ENCODE data around the gene HYAL1. TPM values are rescaled to one million over a fixed set of nuclear protein-coding genes. Genes with fewer than 3 reads are reported as not detected.
A peak's percentile ranks its signal among the peaks of the same experiment; 100 is the strongest.
"Not testable (repeated sequence)": the region's sequence is repeated elsewhere in the genome, so short reads cannot be mapped to it uniquely, and the experiment has no call there.

Gene HYAL1
- total RNA-seq, 1 donor = 2.6 TPM

DNA sequence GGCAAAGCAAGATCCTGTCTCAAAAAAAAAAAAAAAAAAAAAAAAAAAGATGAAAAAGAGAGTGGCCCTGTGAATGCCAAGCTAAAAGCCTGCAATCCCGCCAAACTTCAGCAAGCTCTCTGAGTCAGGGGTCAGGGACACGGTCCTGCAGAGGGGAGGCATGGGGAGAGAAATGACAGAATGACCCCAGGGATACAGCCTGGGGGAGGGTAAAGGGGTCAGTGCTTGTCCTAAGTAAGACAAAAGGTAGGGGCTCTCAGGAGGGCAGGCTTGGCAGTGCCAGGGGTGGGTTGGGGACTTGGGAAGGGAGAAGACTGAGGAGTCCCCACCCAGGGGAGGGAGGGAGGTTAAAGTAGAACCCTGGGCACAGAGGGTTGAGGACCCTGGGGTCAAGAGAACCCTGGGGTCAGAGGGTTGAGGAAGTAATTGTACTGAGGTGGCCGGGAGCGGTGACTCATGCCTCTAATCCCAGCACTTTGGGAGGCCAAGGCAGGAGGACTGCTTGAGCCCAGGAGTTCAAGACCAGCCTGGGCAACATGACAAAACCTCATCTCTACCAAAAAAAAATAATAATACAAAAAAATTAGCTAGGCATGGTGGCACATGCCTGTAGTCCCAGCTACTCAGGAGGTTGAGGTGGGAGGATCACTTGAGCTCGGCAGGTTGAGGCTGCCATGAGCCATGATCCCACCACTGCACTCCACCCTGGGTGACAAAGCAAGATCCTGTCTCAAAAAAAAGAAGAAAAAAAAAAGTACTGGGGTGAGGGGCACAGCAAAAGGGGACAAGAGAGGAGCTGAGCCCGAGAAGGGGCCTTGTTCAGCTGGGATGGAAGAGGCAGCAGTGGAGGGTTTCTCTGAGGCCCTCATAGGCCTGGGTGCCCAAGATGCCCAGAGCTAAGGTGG is 39.6 kb downstream of the HYAL1 start:
- no peak overlapping the region for H3K4me3 ChIP-seq (ENCODE audit: low read depth, low read length)
- no peak for DNase-seq (ENCODE audit: low read depth)
- TF ChIP-seq, protein P1, sequence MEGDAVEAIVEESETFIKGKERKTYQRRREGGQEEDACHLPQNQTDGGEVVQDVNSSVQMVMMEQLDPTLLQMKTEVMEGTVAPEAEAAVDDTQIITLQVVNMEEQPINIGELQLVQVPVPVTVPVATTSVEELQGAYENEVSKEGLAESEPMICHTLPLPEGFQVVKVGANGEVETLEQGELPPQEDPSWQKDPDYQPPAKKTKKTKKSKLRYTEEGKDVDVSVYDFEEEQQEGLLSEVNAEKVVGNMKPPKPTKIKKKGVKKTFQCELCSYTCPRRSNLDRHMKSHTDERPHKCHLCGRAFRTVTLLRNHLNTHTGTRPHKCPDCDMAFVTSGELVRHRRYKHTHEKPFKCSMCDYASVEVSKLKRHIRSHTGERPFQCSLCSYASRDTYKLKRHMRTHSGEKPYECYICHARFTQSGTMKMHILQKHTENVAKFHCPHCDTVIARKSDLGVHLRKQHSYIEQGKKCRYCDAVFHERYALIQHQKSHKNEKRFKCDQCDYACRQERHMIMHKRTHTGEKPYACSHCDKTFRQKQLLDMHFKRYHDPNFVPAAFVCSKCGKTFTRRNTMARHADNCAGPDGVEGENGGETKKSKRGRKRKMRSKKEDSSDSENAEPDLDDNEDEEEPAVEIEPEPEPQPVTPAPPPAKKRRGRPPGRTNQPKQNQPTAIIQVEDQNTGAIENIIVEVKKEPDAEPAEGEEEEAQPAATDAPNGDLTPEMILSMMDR (IDR thresholded peaks at IDR 0.05; ENCODE audit: insufficient read depth, low read depth, low read length) = no peak

DNA sequence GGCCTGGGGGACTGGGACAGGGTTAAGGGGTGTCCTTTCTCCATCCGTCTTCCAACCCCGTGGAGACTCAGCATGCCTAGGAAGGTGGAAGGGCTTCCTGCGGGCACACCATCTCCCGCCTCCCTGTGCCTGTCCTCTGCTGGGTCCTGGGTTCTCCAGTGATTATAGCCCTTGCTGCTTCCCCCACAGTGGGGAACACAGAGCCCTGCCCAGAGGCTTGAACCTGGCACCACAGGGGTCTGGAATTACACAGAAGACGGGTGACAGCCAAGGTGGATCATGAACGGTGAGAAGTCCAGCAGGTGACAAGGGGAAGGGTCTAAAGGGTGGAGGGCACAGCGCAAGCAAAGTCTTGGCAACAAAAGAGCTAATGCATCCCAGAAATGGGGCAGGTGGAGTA is 40.6 kb downstream of the HYAL1 start:
- TF ChIP-seq, protein P1 (IDR thresholded peaks at IDR 0.05; ENCODE audit: insufficient read depth, low read depth, low read length) = no peak
- DNase-seq (ENCODE audit: low read depth) = no peak
- no peak overlapping the region for H3K4me3 ChIP-seq (ENCODE audit: low read depth, low read length)

DNA sequence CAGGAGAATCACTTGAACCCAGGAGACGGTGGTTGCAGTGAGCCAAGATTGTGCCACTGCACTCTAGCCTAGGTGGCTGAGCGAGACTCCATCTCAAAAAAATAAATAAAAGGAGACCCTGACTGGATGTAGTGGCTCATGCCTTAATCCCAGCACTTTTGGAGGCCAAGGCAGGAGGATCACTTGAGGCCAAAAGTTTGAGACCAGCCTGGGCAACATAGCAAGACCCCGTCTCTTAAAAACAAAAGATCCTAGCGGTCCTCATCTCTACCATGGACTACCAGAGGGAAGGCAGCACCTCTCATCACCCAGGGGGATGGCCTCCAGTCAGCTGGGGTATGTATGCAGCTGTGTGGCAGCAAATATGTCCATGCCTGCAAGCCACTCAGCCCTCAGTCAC is 41.2 kb downstream of the HYAL1 start:
- H3K4me3 ChIP-seq (ENCODE audit: low read depth, low read length); DNase-seq (ENCODE audit: low read depth): not testable (repeated sequence)

DNA sequence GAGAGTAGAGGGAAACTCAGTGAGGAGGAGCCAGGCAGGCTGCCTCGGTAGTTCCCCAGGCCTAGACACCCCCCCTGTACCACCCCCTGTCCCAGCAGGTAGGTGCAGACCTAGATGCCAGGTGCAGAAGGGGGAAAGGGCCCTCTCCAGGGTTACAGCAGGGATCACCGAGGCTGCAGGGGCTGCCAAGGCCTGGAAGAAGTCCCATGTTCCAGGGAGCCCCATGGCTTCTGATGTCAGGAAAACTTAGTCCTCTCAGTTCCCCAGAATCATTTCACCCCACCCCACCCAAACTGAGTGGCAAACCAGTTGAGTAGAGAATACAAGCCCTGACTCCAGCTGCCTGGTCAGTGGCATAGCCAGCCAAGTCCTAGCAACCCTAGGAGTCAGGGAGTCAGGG is 41.9 kb downstream of the HYAL1 start:
- no peak for DNase-seq (ENCODE audit: low read depth)
- no peak overlapping the region for H3K4me3 ChIP-seq (ENCODE audit: low read depth, low read length)
- TF ChIP-seq, protein P1 (IDR thresholded peaks at IDR 0.05; ENCODE audit: insufficient read depth, low read depth, low read length) = no peak

DNA sequence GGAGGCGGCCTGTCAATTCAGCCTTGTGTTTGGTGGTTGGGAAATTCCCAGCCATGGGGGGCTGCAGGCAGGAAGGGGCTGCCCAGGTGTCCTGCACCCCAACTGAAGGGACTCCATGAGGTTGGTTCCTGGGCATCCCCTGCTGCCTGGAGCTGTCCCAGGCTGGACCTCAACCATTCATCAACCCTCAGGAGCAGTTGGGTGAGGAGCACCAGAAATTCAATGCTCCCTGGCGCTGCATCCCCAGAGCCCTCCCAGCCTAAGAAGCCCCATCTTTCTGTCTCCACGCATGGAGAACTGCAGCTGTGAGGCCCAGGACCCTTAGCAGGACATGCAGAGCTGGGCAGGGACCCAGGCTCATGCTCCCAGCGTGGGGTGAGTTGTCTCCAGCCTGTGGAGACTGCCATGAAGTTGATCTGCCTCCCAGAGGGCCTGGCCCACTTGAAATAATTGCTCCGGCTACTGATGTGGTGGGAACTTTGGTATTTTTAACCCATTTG is 42.4 kb downstream of the HYAL1 start:
- DNase-seq (ENCODE audit: low read depth) = no peak
- TF ChIP-seq, protein P1 (IDR thresholded peaks at IDR 0.05; ENCODE audit: insufficient read depth, low read depth, low read length) = no peak
- H3K4me3 ChIP-seq (ENCODE audit: low read depth, low read length) = peak overlapping the region; percentile 60

DNA sequence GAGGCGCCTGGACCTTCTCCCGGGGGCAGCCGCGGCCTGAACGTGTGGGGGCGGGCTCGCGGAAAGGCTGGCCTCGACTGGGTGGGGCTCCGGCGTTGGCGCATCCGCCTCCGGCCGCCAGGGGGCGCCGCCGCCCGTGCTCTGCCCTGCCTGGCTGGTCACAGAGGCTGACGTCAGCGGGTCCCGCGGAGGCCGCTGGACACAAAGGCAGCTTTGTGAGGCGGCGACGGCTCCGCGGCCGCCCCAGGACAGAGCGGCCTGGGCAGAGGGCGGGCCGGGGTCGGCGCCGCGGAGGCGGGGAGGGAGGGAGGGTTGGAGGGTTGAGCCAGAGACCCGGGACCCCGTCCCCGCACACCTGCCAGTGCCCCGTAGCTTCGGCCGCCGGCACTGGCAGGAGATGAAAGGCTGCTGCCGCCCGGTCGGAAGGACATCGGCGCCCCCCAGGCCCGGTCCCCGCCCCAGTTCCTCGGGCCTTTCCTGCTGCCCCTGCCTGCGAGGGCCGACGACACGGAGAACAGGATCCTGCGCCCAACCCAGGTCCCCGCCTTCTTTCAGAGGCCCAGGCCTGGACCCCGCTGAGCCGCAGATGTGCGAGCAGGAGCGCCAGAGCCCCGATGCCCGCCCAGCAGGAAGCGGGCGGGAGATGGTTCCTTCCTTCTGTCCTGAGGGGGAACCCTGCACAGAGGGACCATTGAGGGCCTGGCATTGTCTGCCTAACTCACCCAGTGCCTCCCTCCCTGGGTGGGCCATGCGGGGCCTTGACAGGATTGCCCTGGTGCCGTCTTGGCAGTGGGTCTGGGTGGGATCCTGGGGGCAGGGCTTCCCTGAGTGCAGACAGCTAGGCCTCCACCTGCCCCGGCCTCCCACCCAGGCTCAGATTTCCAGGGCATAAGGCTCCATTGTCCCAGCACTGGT is 43.1 kb downstream of the HYAL1 start:
- peak overlapping the region; percentile 60 for H3K4me3 ChIP-seq (ENCODE audit: low read depth, low read length)
- TF ChIP-seq, protein P1 (IDR thresholded peaks at IDR 0.05; ENCODE audit: insufficient read depth, low read depth, low read length) = peak; percentile 94
- DNase-seq (ENCODE audit: low read depth) = peak; percentile 89
